IPS DF 6.9 (cell line): ENCODE results near the gene SDK1.
"Not testable (repeated sequence)": the region's sequence is repeated elsewhere in the genome, so short reads cannot be mapped to it uniquely, and the experiment has no call there.

Experiments
- DNase-seq: peaks from one replicate; pipeline ENCODE4 v3.0.0-alpha.2; 2013; ENCODE audit warnings: low read depth, low spot score
- H3K27ac ChIP-seq: one replicate; pipeline ENCODE4 v1.5.1; 2013; ENCODE audit warnings: low read length, control low read depth
- H3K27me3 ChIP-seq: 2 replicates; pipeline ENCODE4 v1.6.1; 2013; ENCODE audit warnings: mild to moderate bottlenecking, low read length; ENCODE audit not compliant: control insufficient read depth, insufficient read depth
- H3K36me3 ChIP-seq: 2 replicates; pipeline ENCODE4 v1.6.1; 2013; ENCODE audit warnings: low read length; ENCODE audit not compliant: control insufficient read depth, insufficient read depth
- H3K4me1 ChIP-seq: 2 replicates; pipeline ENCODE4 v1.6.1; 2013; ENCODE audit warnings: low read length; ENCODE audit not compliant: control insufficient read depth, insufficient read depth
- H3K4me3 ChIP-seq: 2 replicates; pipeline ENCODE4 v1.5.1; 2013; ENCODE audit warnings: mild to moderate bottlenecking, low read length
- H3K9me3 ChIP-seq: 2 replicates; pipeline ENCODE4 v1.6.1; 2013; ENCODE audit warnings: low read length, inconsistent platforms; ENCODE audit not compliant: control insufficient read depth, insufficient read depth
- WGBS: extraction: QIAGEN DNeasy Blood & Tissue Kit; methylation state at CpG from one replicate; pipeline ENCODE4 v1.1.7; 2013; ENCODE audit warnings: mixed read lengths, missing lambda C conversion rate; ENCODE audit not compliant: insufficient read length, insufficient coverage; 5-methylcytosine and 5-hydroxymethylcytosine counted together

SDK1 gene

GRCh38 chr7:3918576-3918975 lies 617.5 kb downstream of the SDK1 start:
- Histone ChIP-seq H3K36me3 (no peaks in the 10 kb centered on the region), H3K9me3 (no peaks in the 10 kb centered on the region), H3K27me3 (no peaks in the 10 kb centered on the region), H3K27ac (no peak overlapping the region), H3K4me3 (no peak overlapping the region), H3K4me1 (0 out of 2 replicates have a peak, but pooled peaks cover 3% of the 10 kb centered on the region)
- no peak for DNase-seq
- WGBS, result 100% methylated on average over 1 of the region's 8 CpGs

- H3K4me3 ChIP-seq, result no peak overlapping the region
- H3K9me3 ChIP-seq, result no peaks in the 10 kb centered on the region
- H3K27ac ChIP-seq, result no peak overlapping the region
- DNase-seq, result peak; percentile 71
- no peaks in the 10 kb centered on the region for H3K27me3 ChIP-seq
- 0 out of 2 replicates have a peak, but pooled peaks cover 3% of the 10 kb centered on the region for H3K4me1 ChIP-seq
- no peaks in the 10 kb centered on the region for H3K36me3 ChIP-seq
- no CpG with 5 or more reads among the region's 10 CpGs for WGBS
Measured at GRCh38 chr7:3922175-3922635, 621.2 kb downstream of the SDK1 start.

GRCh38 chr7:3923307-3923918 lies 622.4 kb downstream of the SDK1 start:
- Histone ChIP-seq H3K4me1 (0 out of 2 replicates have a peak, but pooled peaks cover 3% of the 10 kb centered on the region), H3K9me3 (no peaks in the 10 kb centered on the region), H3K36me3 (no peaks in the 10 kb centered on the region), H3K4me3 (no peak overlapping the region), H3K27me3 (no peaks in the 10 kb centered on the region), H3K27ac (no peak overlapping the region)
- WGBS, result no CpG with 5 or more reads among the region's 10 CpGs
- no peak for DNase-seq

GRCh38 chr7:3924277-3924676 lies 623.2 kb downstream of the SDK1 start:
- no peak overlapping the region for H3K27ac ChIP-seq
- WGBS, result no CpG with 5 or more reads among the region's 14 CpGs
- no peaks in the 10 kb centered on the region for H3K27me3 ChIP-seq
- no peaks in the 10 kb centered on the region for H3K9me3 ChIP-seq
- H3K36me3 ChIP-seq, result no peaks in the 10 kb centered on the region
- DNase-seq, result no peak
- H3K4me1 ChIP-seq, result 0 out of 2 replicates have a peak, but pooled peaks cover 3% of the 10 kb centered on the region
- no peak overlapping the region for H3K4me3 ChIP-seq

- no peak overlapping the region for H3K4me3 ChIP-seq
- no CpG with 5 or more reads among the region's 7 CpGs for WGBS
- H3K27me3 ChIP-seq, result no peaks in the 10 kb centered on the region
- no peaks in the 10 kb centered on the region for H3K36me3 ChIP-seq
- no peaks in the 10 kb centered on the region for H3K4me1 ChIP-seq
- no peaks in the 10 kb centered on the region for H3K9me3 ChIP-seq
- H3K27ac ChIP-seq, result no peak overlapping the region
- DNase-seq, result no peak
Measured at GRCh38 chr7:3927446-3928110, 626.5 kb downstream of the SDK1 start.

GRCh38 chr7:3928727-3929515 lies 627.9 kb downstream of the SDK1 start:
- Histone ChIP-seq H3K27ac (no peak overlapping the region), H3K27me3 (no peaks in the 10 kb centered on the region), H3K4me3 (no peak overlapping the region), H3K4me1 (no peaks in the 10 kb centered on the region), H3K36me3 (no peaks in the 10 kb centered on the region), H3K9me3 (no peaks in the 10 kb centered on the region)
- DNase-seq, result no peak
- no CpG with 5 or more reads among the region's 14 CpGs for WGBS

- H3K27ac ChIP-seq, result no peak overlapping the region
- no CpG with 5 or more reads among the region's 3 CpGs for WGBS
- DNase-seq, result no peak
Measured at GRCh38 chr7:3931843-3932242, 630.8 kb downstream of the SDK1 start.

GRCh38 chr7:3937146-3937545 lies 636.1 kb downstream of the SDK1 start:
- no peaks in the 10 kb centered on the region for H3K4me1 ChIP-seq
- no peak for DNase-seq
- H3K4me3 ChIP-seq, result no peak overlapping the region
- no peaks in the 10 kb centered on the region for H3K27me3 ChIP-seq
- H3K9me3 ChIP-seq, result no peaks in the 10 kb centered on the region
- no peak overlapping the region for H3K27ac ChIP-seq
- WGBS, result no CpG with 5 or more reads among the region's 8 CpGs
- H3K36me3 ChIP-seq, result no peaks in the 10 kb centered on the region

More at GRCh38 chr7:3931843-3932242, 630.8 kb downstream of the SDK1 start:
- H3K4me1 ChIP-seq, result no peaks in the 10 kb centered on the region
- H3K9me3 ChIP-seq, result no peaks in the 10 kb centered on the region
- H3K4me3 ChIP-seq, result no peak overlapping the region
- no peaks in the 10 kb centered on the region for H3K27me3 ChIP-seq
- H3K36me3 ChIP-seq, result no peaks in the 10 kb centered on the region

GRCh38 chr7:3937605-3938004 lies 636.6 kb downstream of the SDK1 start:
- H3K9me3 ChIP-seq, result no peaks in the 10 kb centered on the region
- H3K36me3 ChIP-seq, result no peaks in the 10 kb centered on the region
- no peak overlapping the region for H3K27ac ChIP-seq
- no peaks in the 10 kb centered on the region for H3K4me1 ChIP-seq
- no peak for DNase-seq
- H3K27me3 ChIP-seq, result no peaks in the 10 kb centered on the region
- no peak overlapping the region for H3K4me3 ChIP-seq
- no CpG with 5 or more reads among the region's 14 CpGs for WGBS

GRCh38 chr7:3941706-3942105 lies 640.7 kb downstream of the SDK1 start:
- WGBS, result no CpG with 5 or more reads among the region's 12 CpGs
- H3K27me3 ChIP-seq, H3K9me3 ChIP-seq, DNase-seq, H3K4me1 ChIP-seq, H3K4me3 ChIP-seq, H3K36me3 ChIP-seq, H3K27ac ChIP-seq: not testable (repeated sequence)
